A549 (cell line): ENCODE results near the gene RPS16. TPM values are rescaled to one million over a fixed set of nuclear protein-coding genes. Genes with fewer than 3 reads are reported as not detected.

Source experiments
- ATAC-seq, 2 experiments: fragments of 200-7000 bp in 1 of 2; fragments of >200 bp in 1 of 2; cut with Nextera tagmentation in 1 of 2; cut with Tn5 transposase in 1 of 2; 3 replicates each; pipeline versions ENCODE4 v1.8.0 to v1.9.1; 2018 to 2020; ENCODE audit warnings: mild to moderate bottlenecking in 1 of 2, moderate library complexity in 1 of 2
- CTCF ChIA-PET: fragments of 300-600 bp; sonication (Branson Sonifier 250); formaldehyde crosslinking; extraction: SDS; loops from one replicate; lab custom pipeline; 2021; ENCODE audit warnings: antibody characterized with exemption, inconsistent platforms; lab: Yijun Ruan, JAX
- POLR2A ChIA-PET: fragments of 350-600 bp; formaldehyde crosslinking; extraction: SDS; loops from one replicate; lab custom pipeline; 2021; ENCODE audit warnings: antibody characterized with exemption, inconsistent platforms; lab: Yijun Ruan, JAX
- DNase-seq, 2 experiments: peaks; one replicate each; pipeline versions ENCODE4 v3.0.0 to v3.0.0-alpha.2; 2011 to 2016; ENCODE audit warnings: low read depth in 1 of 2, low spot score in 1 of 2
- FAIRE-seq: peaks from 2 replicates; lab custom pipeline; 2011; peaks lifted over from hg19 to GRCh38; lab: Jason Lieb, UNC
- H3K27ac ChIP-seq, 2 experiments: fragments of >200 bp; sonication (Bioruptor Twin); formaldehyde crosslinking; 3 replicates each; pipeline ENCODE4 v1.5.1; 2016 to 2017
- H3K4me1 ChIP-seq: fragments of >200 bp; sonication (Bioruptor Twin); formaldehyde crosslinking; 3 replicates; pipeline ENCODE4 v1.6.1; 2016
- H3K4me2 ChIP-seq: fragments of >200 bp; sonication (Bioruptor Twin); formaldehyde crosslinking; 3 replicates; pipeline ENCODE4 v1.6.1; 2016
- H3K4me3 ChIP-seq: fragments of >200 bp; sonication (Bioruptor Twin); formaldehyde crosslinking; 3 replicates; pipeline ENCODE4 v1.5.1; 2016
- H3K9me3 ChIP-seq: fragments of >200 bp; sonication (Bioruptor Twin); formaldehyde crosslinking; 3 replicates; pipeline ENCODE4 v1.6.1; 2016
- CBX8 ChIP-seq: fragments of 200-600 bp; sonication (generic); IDR thresholded peaks from 2 replicates; pipeline ENCODE4 v1.6.1; 2016
- CHD4 ChIP-seq: fragments of 200-600 bp; sonication (generic); IDR thresholded peaks from 2 replicates; pipeline ENCODE4 v1.6.1; 2016; ENCODE audit warnings: antibody characterized with exemption, mild to moderate bottlenecking, borderline replicate concordance
- EHF ChIP-seq: fragments of 250-450 bp; sonication (Bioruptor Pico); IDR thresholded peaks from 2 replicates; pipeline ENCODE4 v1.5.0; 2020; ENCODE audit warnings: mild to moderate bottlenecking
- EHMT2 ChIP-seq: fragments of 200-600 bp; sonication (generic); IDR thresholded peaks from 2 replicates; pipeline ENCODE4 v1.6.1; 2016; ENCODE audit warnings: antibody characterized with exemption, low read depth, mild to moderate bottlenecking, moderate library complexity
- EP300 ChIP-seq, 2 experiments: fragments of >200 bp; sonication (Bioruptor Twin); formaldehyde crosslinking; IDR thresholded peaks; 2 replicates in 1 of 2; 3 replicates in 1 of 2; pipeline ENCODE4 v1.6.1; 2016 to 2017
- ESRRA ChIP-seq: fragments of 150-350 bp; IDR thresholded peaks from 2 replicates; pipeline ENCODE4 v1.6.1; 2014; ENCODE audit warnings: mild to moderate bottlenecking, low read length, borderline replicate concordance
- FOSB ChIP-seq: fragments of 250-450 bp; sonication (Bioruptor Pico); IDR thresholded peaks from 2 replicates; pipeline ENCODE4 v1.5.0; 2020; ENCODE audit warnings: mild to moderate bottlenecking, moderate library complexity
- FOSL2 ChIP-seq, 2 experiments: fragments of 450-650 bp in 1 of 2; fragments of >200 bp in 1 of 2; sonication (Bioruptor Twin) in 1 of 2; formaldehyde crosslinking; IDR thresholded peaks; 2 replicates each; pipeline versions ENCODE4 v1.5.0 to v1.6.1; 2016 to 2020; ENCODE audit warnings: mild to moderate bottlenecking in 1 of 2, moderate library complexity in 1 of 2
- FOXS1 ChIP-seq: fragments of 250-450 bp; sonication (Bioruptor Pico); IDR thresholded peaks from 2 replicates; pipeline ENCODE4 v1.5.0; 2020; ENCODE audit warnings: mild to moderate bottlenecking, moderate library complexity
- HDAC2 ChIP-seq: fragments of 200-600 bp; sonication (generic); IDR thresholded peaks from 2 replicates; pipeline ENCODE4 v1.6.1; 2016
- HES2 ChIP-seq: fragments of >200 bp; sonication (Bioruptor Twin); formaldehyde crosslinking; IDR thresholded peaks from 2 replicates; pipeline ENCODE4 v1.6.1; 2016
- HEYL ChIP-seq: fragments of 250-450 bp; sonication (Bioruptor Pico); IDR thresholded peaks from 2 replicates; pipeline ENCODE4 v1.8.0; 2021; ENCODE audit warnings: mild to moderate bottlenecking, moderate library complexity
- HOXB13 ChIP-seq: fragments of 250-450 bp; sonication (Bioruptor Pico); IDR thresholded peaks from 2 replicates; pipeline ENCODE4 v1.5.0; 2020; ENCODE audit warnings: low read depth, mild to moderate bottlenecking, moderate library complexity
- KDM5A ChIP-seq: fragments of 200-600 bp; sonication (generic); IDR thresholded peaks from 2 replicates; pipeline ENCODE4 v1.6.1; 2016; ENCODE audit warnings: antibody characterized with exemption, mild to moderate bottlenecking
- MAFK ChIP-seq: fragments of 450-650 bp; IDR thresholded peaks from 2 replicates; pipeline ENCODE4 v1.6.1; 2014; ENCODE audit not compliant: partially characterized antibody
- MAZ ChIP-seq: fragments of 150-350 bp; IDR thresholded peaks from 2 replicates; pipeline ENCODE4 v1.6.1; 2014; ENCODE audit warnings: antibody characterized with exemption, low read depth, low read length, borderline replicate concordance
- MYC ChIP-seq: IDR thresholded peaks from 2 replicates; pipeline ENCODE4 v1.6.1; 2012; ENCODE audit warnings: mild to moderate bottlenecking, inconsistent platforms, low read length, improper control_type of control experiment, borderline replicate concordance
- PBX3 ChIP-seq: IDR thresholded peaks from 2 replicates; pipeline ENCODE4 v1.6.1; 2012
- PHF8 ChIP-seq: fragments of 200-600 bp; sonication (generic); IDR thresholded peaks from 2 replicates; pipeline ENCODE4 v1.6.1; 2016; ENCODE audit warnings: low read depth, mild to moderate bottlenecking, antibody characterized with exemption, moderate library complexity, borderline replicate concordance
- POLR2A ChIP-seq: IDR thresholded peaks from 2 replicates; pipeline ENCODE4 v1.6.1; 2012; ENCODE audit warnings: mild to moderate bottlenecking, low read length
- POLR2AphosphoS2 ChIP-seq: conservative IDR thresholded peaks from 2 replicates; pipeline ENCODE4 v1.6.1; 2012; ENCODE audit warnings: low read length, improper control_type of control experiment, inconsistent platforms
- RCOR1 ChIP-seq: fragments of 150-350 bp; IDR thresholded peaks from 2 replicates; pipeline ENCODE4 v1.6.1; 2014; ENCODE audit warnings: antibody characterized with exemption, low read length, low read depth
- RFX5 ChIP-seq: fragments of 450-650 bp; IDR thresholded peaks from 2 replicates; pipeline ENCODE4 v1.7.1; 2014; ENCODE audit warnings: antibody characterized with exemption, mild to moderate bottlenecking, moderate library complexity
- SMC3 ChIP-seq: fragments of >200 bp; sonication (Bioruptor Twin); formaldehyde crosslinking; IDR thresholded peaks from 3 replicates; pipeline ENCODE4 v1.6.1; 2018; ENCODE audit warnings: inconsistent platforms
- SREBF2 ChIP-seq: fragments of 450-650 bp; IDR thresholded peaks from 2 replicates; pipeline ENCODE4 v1.6.1; 2014; ENCODE audit warnings: mild to moderate bottlenecking, moderate library complexity
- TFCP2L1 ChIP-seq: fragments of 250-450 bp; sonication (Bioruptor Pico); IDR thresholded peaks from 2 replicates; pipeline ENCODE4 v1.5.0; 2021; ENCODE audit warnings: mild to moderate bottlenecking
- TP53 ChIP-seq: fragments of 250-450 bp; sonication (Bioruptor Pico); IDR thresholded peaks from 2 replicates; pipeline ENCODE4 v1.5.0; 2021; ENCODE audit warnings: mild to moderate bottlenecking, moderate library complexity
- ZC3H11A ChIP-seq: fragments of 450-650 bp; IDR thresholded peaks from 2 replicates; pipeline ENCODE4 v1.6.1; 2014; ENCODE audit warnings: antibody characterized with exemption, mild to moderate bottlenecking
- ZFP36 ChIP-seq: fragments of 450-650 bp; IDR thresholded peaks from 2 replicates; pipeline ENCODE4 v1.6.1; 2014; ENCODE audit warnings: borderline replicate concordance; ENCODE audit not compliant: partially characterized antibody
- ZNF302 ChIP-seq: fragments of 250-450 bp; sonication (Bioruptor Pico); IDR thresholded peaks from 2 replicates; pipeline ENCODE4 v1.9.0; 2021; ENCODE audit warnings: inconsistent platforms, mild to moderate bottlenecking, moderate library complexity
- WGBS: methylation state at CpG from one replicate; pipeline ENCODE4 v1.1.6; 2017; ENCODE audit errors: missing lambda C conversion rate; 5-methylcytosine and 5-hydroxymethylcytosine counted together
- polyA plus RNA-seq, 4 experiments: library from polyadenylated mRNA; depleted of rRNA in 3 of 4; stranded (reverse); fragments of >200 nt; fragmentation: RNase III in 1 of 4; extraction: RNeasy Plus Mini Kit Qiagen cat#74134 plus additional on column Dnase treatment in 1 of 4; gene quantifications; 2 replicates in 3 of 4; 3 replicates in 1 of 4; pipeline ENCODE4 v1.2.3, GENCODE V29; 2011 to 2017
- TF ChIP-seq, protein P1 (sequence below): IDR thresholded peaks from 2 replicates; pipeline ENCODE4 v1.6.1; 2012; ENCODE audit warnings: low read depth, borderline replicate concordance
- TF ChIP-seq, protein P2 (sequence below): fragments of >200 bp; sonication (Bioruptor Twin); formaldehyde crosslinking; IDR thresholded peaks from 3 replicates; pipeline ENCODE4 v1.5.1; 2016
- TF ChIP-seq, protein P3 (sequence below): fragments of 250-450 bp; sonication (Bioruptor Pico); IDR thresholded peaks from 2 replicates; pipeline ENCODE4 v1.5.0; 2020; ENCODE audit warnings: low read depth, mild to moderate bottlenecking, moderate library complexity

Gene RPS16
- polyA plus RNA-seq, 2 of the 4 experiments (the other 2 are of a cell fraction): 4,348 to 4,855 TPM

DNA sequence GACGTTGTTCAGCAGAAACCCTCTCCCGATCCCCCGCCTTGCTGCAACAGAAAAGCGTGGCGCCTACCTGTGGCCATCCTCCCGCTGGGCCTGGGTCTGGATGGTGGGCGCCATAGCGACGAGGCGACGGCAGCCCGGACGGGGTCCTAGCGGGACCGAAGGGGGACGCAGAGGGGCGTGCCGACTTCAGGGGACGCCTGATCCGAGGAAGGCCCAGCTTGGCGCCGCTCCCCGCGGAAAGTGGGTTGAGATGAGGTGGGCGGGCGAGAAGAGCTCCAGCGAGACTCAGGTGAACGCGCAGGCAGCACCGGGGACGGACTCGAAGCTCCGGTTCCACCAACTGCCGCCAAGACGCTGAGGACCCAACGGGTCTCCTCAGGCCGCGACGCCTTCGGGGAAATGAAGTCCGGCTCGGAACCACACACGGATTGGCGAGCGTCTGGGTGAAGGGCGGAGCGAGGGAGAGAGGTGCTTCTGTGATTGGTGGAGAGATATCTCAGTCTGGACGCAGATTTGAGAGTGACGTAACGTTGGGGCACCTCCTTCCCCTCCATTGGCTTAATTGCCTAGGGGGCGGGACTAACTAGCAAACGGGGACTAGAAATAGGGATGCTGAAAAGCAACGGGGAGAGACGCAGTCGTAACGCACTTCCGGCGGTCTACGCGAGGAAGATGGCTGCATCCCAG lies 44.9 kb downstream of the RPS16 start, which contains the start of the genes MED29 and PAF1 (continued):
- TF ChIP-seq SREBF2 (no peak), ESRRA (no peak), HDAC2 (no peak), HEYL (CRISPR knock-in tag) (no peak), PBX3 (peak; percentile 93), TP53 (0 out of 2 replicates have a peak, but pooled peaks have one; percentile 58), FOSL2 (IDR thresholded peaks at IDR 0.05) (no peak), FOSL2 (CRISPR knock-in tag; IDR thresholded peaks at IDR 0.05) (no peak), EHF (CRISPR knock-in tag) (no peak), ZFP36 (no peak), EHMT2 (no peak), MAFK (no peak), FOSB (no peak), CHD4 (no peak), FOXS1 (CRISPR knock-in tag) (no peak), HOXB13 (CRISPR knock-in tag) (no peak), HES2 (no peak), MYC (peak; percentile 15), CBX8 (no peak), PHF8 (peak; percentile 77), TFCP2L1 (CRISPR knock-in tag) (no peak), ZNF302 (CRISPR knock-in tag) (no peak), POLR2A (peak; percentile 99)
- TF ChIP-seq, protein P1, sequence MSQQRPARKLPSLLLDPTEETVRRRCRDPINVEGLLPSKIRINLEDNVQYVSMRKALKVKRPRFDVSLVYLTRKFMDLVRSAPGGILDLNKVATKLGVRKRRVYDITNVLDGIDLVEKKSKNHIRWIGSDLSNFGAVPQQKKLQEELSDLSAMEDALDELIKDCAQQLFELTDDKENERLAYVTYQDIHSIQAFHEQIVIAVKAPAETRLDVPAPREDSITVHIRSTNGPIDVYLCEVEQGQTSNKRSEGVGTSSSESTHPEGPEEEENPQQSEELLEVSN: peak; percentile 83
- TF ChIP-seq, protein P2, sequence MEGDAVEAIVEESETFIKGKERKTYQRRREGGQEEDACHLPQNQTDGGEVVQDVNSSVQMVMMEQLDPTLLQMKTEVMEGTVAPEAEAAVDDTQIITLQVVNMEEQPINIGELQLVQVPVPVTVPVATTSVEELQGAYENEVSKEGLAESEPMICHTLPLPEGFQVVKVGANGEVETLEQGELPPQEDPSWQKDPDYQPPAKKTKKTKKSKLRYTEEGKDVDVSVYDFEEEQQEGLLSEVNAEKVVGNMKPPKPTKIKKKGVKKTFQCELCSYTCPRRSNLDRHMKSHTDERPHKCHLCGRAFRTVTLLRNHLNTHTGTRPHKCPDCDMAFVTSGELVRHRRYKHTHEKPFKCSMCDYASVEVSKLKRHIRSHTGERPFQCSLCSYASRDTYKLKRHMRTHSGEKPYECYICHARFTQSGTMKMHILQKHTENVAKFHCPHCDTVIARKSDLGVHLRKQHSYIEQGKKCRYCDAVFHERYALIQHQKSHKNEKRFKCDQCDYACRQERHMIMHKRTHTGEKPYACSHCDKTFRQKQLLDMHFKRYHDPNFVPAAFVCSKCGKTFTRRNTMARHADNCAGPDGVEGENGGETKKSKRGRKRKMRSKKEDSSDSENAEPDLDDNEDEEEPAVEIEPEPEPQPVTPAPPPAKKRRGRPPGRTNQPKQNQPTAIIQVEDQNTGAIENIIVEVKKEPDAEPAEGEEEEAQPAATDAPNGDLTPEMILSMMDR: no peak
- TF ChIP-seq, protein P3, sequence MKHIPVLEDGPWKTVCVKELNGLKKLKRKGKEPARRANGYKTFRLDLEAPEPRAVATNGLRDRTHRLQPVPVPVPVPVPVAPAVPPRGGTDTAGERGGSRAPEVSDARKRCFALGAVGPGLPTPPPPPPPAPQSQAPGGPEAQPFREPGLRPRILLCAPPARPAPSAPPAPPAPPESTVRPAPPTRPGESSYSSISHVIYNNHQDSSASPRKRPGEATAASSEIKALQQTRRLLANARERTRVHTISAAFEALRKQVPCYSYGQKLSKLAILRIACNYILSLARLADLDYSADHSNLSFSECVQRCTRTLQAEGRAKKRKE (CRISPR knock-in tag): no peak
- TF ChIP-seq, all 56 proteins: peak for 18

DNA sequence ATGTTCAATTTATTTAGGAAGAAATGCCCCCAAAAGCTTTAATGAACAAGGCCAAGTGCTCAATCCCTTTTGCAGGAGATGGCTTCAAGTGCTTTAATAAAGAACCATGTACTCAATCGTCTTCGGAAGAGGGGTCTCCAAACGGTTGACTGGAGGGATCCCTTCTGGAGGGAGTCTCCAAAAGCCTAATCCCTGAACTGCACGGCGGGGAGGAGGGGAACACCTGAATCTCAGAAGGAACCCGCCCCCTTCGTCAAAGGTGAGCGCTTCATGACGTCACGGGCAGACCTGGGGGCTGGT lies 45.3 kb downstream of the RPS16 start:
- H3K27ac ChIP-seq: peak overlapping the region; percentile 89 to 90
- no peaks in the 10 kb centered on the region for H3K9me3 ChIP-seq
- peaks cover 15% of the 10 kb centered on the region; the same call in 2 of the 3 replicates for H3K4me1 ChIP-seq
- FAIRE-seq (peak; percentile 23), DNase-seq (peak in 1 of 2 experiments; percentile 96), ATAC-seq (no peak; a peak in 1 of 6 replicates)
- peak overlapping the region; percentile 68 for H3K4me3 ChIP-seq
- CTCF ChIA-PET: interaction anchor here (0.9 to 21.4 kb wide), 15 partner anchors 8 to 280 kb away, joined by 3 to 457 read pairs (median 6); partner anchors contain the start of genes EID2B, PLEKHG2, RPS16 and SAMD4B
- POLR2A ChIA-PET: interaction anchor here (0.7 to 2.3 kb wide), 16 partner anchors 9 to 278 kb away, joined by 3 to 62 read pairs (median 15); partner anchors contain the start of genes PLEKHG2, RPS16, SAMD4B and TIMM50
- under 1% methylated on average over 10 of the region's 10 CpGs for WGBS
- no peak for TF ChIP-seq MAFK
- TF ChIP-seq RCOR1: no peak
- no peak for TF ChIP-seq EP300 (IDR thresholded peaks at IDR 0.05)
- TF ChIP-seq SMC3: no peak
- TF ChIP-seq HOXB13 (CRISPR knock-in tag): no peak
- TF ChIP-seq RFX5: 0 out of 2 replicates have a peak, but pooled peaks have one; percentile 40
- no peak for TF ChIP-seq ZC3H11A
- TF ChIP-seq FOSL2 (IDR thresholded peaks at IDR 0.05): no peak
- TF ChIP-seq FOSL2 (CRISPR knock-in tag; IDR thresholded peaks at IDR 0.05): peak; percentile 67; the same call in 1 of the 2 replicates
- TF ChIP-seq POLR2AphosphoS2: no peak
- TF ChIP-seq EHF (CRISPR knock-in tag): no peak
- no peak for TF ChIP-seq KDM5A
- TF ChIP-seq MAZ: 0 out of 2 replicates have a peak, but pooled peaks have one; percentile 3
- H3K4me2 ChIP-seq: peak overlapping the region; percentile 91
